GM23248 (cell line): ENCODE results near the gene S100A13. TPM values are rescaled to one million over a fixed set of nuclear protein-coding genes. Genes with fewer than 3 reads are reported as not detected.

Experiments
- DNase-seq: peaks from one replicate; pipeline ENCODE4 v3.0.0-alpha.2; 2015
- H2AFZ ChIP-seq: fragments of 200-600 bp; sonication (generic); 2 replicates; pipeline ENCODE4 v1.6.1; 2016; ENCODE audit warnings: antibody characterized with exemption
- H3F3A ChIP-seq: fragments of 200-600 bp; sonication (generic); 2 replicates; pipeline ENCODE4 v1.6.1; 2016; ENCODE audit warnings: mild to moderate bottlenecking, antibody characterized with exemption, mixed run types; ENCODE audit not compliant: insufficient read depth
- H3K27ac ChIP-seq: fragments of 200-600 bp; sonication (generic); 2 replicates; pipeline ENCODE4 v1.5.1; 2016; ENCODE audit warnings: mild to moderate bottlenecking
- H3K27me3 ChIP-seq: fragments of 200-600 bp; sonication (generic); replicated peaks from 2 replicates; pipeline ENCODE4 v1.6.1; 2016; ENCODE audit warnings: mild to moderate bottlenecking; ENCODE audit not compliant: insufficient read depth
- H3K36me3 ChIP-seq: fragments of 200-600 bp; sonication (generic); 2 replicates; pipeline ENCODE4 v1.6.1; 2016; ENCODE audit warnings: low read depth, mild to moderate bottlenecking
- H3K4me1 ChIP-seq: fragments of 200-600 bp; sonication (generic); 2 replicates; pipeline ENCODE4 v1.6.1; 2016; ENCODE audit warnings: mild to moderate bottlenecking; ENCODE audit not compliant: insufficient read depth
- H3K4me2 ChIP-seq: fragments of 200-600 bp; sonication (generic); one replicate; pipeline ENCODE4 v1.6.1; 2016; ENCODE audit warnings: mild to moderate bottlenecking; ENCODE audit not compliant: unreplicated experiment
- H3K4me3 ChIP-seq: fragments of 200-600 bp; sonication (generic); 2 replicates; pipeline ENCODE4 v1.5.1; 2016; ENCODE audit warnings: mild to moderate bottlenecking
- H3K79me2 ChIP-seq: fragments of 200-600 bp; sonication (generic); 2 replicates; pipeline ENCODE4 v1.6.1; 2016; ENCODE audit warnings: mild to moderate bottlenecking; ENCODE audit not compliant: insufficient read depth
- H3K9ac ChIP-seq: fragments of 200-600 bp; sonication (generic); 2 replicates; pipeline ENCODE4 v1.6.1; 2016; ENCODE audit warnings: mild to moderate bottlenecking
- H3K9me2 ChIP-seq: fragments of 200-600 bp; sonication (generic); 2 replicates; pipeline ENCODE4 v1.6.1; 2016; ENCODE audit warnings: mixed run types, mild to moderate bottlenecking, moderate library complexity; ENCODE audit not compliant: insufficient read depth
- H3K9me3 ChIP-seq: fragments of 200-600 bp; sonication (generic); one replicate; pipeline ENCODE4 v1.6.1; 2017; ENCODE audit warnings: low read depth
- H4K20me1 ChIP-seq: fragments of 200-600 bp; sonication (generic); 2 replicates; pipeline ENCODE4 v1.6.0; 2016; ENCODE audit not compliant: insufficient read depth
- EZH2 ChIP-seq: fragments of 200-600 bp; sonication (generic); IDR thresholded peaks from 2 replicates; pipeline ENCODE4 v1.6.1; 2018; ENCODE audit warnings: antibody characterized with exemption, mild to moderate bottlenecking; ENCODE audit not compliant: insufficient read depth, poor library complexity, severe bottlenecking
- EZH2phosphoT487 ChIP-seq: fragments of 200-600 bp; sonication (generic); IDR thresholded peaks from 2 replicates; pipeline ENCODE4 v1.6.1; 2018; ENCODE audit warnings: antibody characterized with exemption, moderate library complexity, mild to moderate bottlenecking, low read depth; ENCODE audit not compliant: insufficient read depth
- WGBS, 2 experiments: methylation state at CpG; one replicate each; pipeline ENCODE4 v1.1.6; 2015 to 2017; ENCODE audit warnings: low lambda C conversion rate in 2 of 2, low coverage in 1 of 2; ENCODE audit errors: missing lambda C conversion rate in 2 of 2; 5-methylcytosine and 5-hydroxymethylcytosine counted together
- in situ Hi-C: fragments of 300-500 bp; cut with MboI; formaldehyde crosslinking; loops from 2 replicates; pipeline ENCODE4 v1.15.0; 2020
- polyA plus RNA-seq: library from polyadenylated mRNA; unstranded; fragments of >200 nt; fragmentation: Nextera tagmentation; extraction: Ambion mirVana; gene quantifications from 2 replicates; pipeline ENCODE4 v1.2.1, GENCODE V29; 2016
- total RNA-seq: library from RNA; depleted of rRNA; stranded (reverse); fragments of >200 nt; shearing (Covaris generic); gene quantifications from 2 replicates; pipeline ENCODE4 v1.2.3, GENCODE V29; 2014

Gene S100A13
- total and polyA plus RNA-seq, 2 experiments from 2014 or later, result 159 to 552 TPM

DNA sequence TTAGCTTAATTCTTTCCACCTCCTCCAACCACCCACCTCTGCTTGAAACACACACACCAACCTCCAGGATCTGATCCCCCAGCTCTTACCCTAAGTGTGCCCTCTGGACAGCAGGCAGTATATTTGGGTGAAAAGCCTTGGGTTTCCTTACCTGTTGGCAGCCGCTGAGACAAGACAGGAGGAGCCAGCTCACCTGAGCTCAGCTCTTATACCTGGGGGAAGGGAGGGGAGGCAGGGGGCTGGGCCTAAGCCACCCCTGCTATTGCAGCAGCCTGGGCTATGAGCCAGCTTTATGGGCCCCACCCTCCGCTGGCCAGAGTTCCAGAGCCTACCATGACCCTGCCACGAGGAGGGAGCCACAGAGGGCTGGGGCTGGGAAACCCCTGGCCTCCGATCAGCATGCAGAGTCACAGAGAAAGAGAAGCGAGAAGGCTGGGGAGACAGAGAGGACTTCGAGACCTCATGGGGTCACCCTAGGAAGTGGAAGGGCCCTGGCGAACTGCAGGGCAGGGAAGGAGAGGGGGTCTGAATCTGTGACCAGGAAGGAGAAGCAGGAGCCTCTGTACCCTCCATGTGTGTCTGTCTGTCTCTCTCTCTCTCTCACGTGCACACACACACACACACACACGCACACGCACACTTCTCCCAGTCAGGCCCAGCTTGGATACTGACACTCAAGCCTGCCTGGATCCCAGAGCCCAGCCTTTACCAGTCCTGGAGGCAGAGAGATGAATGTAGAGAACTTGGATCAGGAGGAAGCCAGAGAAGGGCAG lies 11.0 kb downstream of the S100A13 start, which contains the start of gene S100A14:
S100A14 (minus strand) TSS at position 182 of the 773 bp plus-strand sequence. CDS start 467 bp downstream, outside the sequence.
- H3K27ac ChIP-seq, result 0 out of 2 replicates have a peak within 1 kb of the TSS, but pooled peaks have one; percentile 46
- H3K9me3 ChIP-seq, result no peaks in the 10 kb centered on the region
- no peaks in the 10 kb centered on the region for H4K20me1 ChIP-seq
- H3K27me3 ChIP-seq, result no peaks in the 10 kb centered on the region
- no peak for TF ChIP-seq EZH2phosphoT487
- TF ChIP-seq EZH2, result no peak
- peaks cover 20% of the 10 kb centered on the region for H3K4me1 ChIP-seq
- peak; percentile 24 for DNase-seq
- H2AFZ ChIP-seq, result no peak within 1 kb of the TSS
- H3K9ac ChIP-seq, result peak within 1 kb of the TSS; percentile 39; the same call in 1 of the 2 replicates
- peaks cover 50% of the 10 kb centered on the region for H3F3A ChIP-seq
- no peak within 1 kb of the TSS for H3K4me3 ChIP-seq
- H3K79me2 ChIP-seq, result peaks cover 23% of the 10 kb centered on the region
- no peak within 1 kb of the TSS for H3K4me2 ChIP-seq
- H3K9me2 ChIP-seq, result no peaks in the 10 kb centered on the region
- H3K36me3 ChIP-seq, result peaks cover 18% of the 10 kb centered on the region
- in situ Hi-C loops, result no loop called here
- 59 to 62% methylated on average over 10 of the region's 10 CpGs for WGBS, 2 experiments

DNA sequence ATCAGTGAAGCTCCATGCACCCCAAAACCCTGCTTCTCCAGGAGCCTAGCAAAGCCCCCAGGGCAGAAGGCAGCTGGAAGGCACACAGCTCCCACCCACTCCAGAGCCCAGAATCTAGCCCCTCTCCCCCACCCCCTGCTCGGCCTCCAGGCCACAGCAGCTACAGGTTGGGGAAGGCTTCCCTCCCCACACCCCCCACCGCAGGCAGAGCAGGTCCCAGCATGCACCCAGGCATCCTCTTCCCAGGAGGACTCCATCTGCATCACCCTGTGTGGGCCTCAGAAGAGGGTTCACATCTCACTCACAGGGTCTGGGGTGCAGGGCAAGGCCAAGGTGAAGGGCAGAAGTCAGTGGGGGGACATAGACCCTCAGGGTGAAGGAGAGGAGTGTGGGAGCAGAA lies 11.9 kb downstream of the S100A13 start:
- Histone ChIP-seq H3F3A (peaks cover 48% of the 10 kb centered on the region), H3K9me3 (no peaks in the 10 kb centered on the region), H3K4me2 (no peak overlapping the region), H3K27ac (no peak overlapping the region), H4K20me1 (no peaks in the 10 kb centered on the region), H3K27me3 (no peaks in the 10 kb centered on the region), H3K9ac (no peak overlapping the region), H3K36me3 (peaks cover 14% of the 10 kb centered on the region), H3K4me1 (peaks cover 24% of the 10 kb centered on the region), H3K79me2 (peaks cover 30% of the 10 kb centered on the region), H3K4me3 (no peak overlapping the region), H3K9me2 (no peaks in the 10 kb centered on the region), H2AFZ (no peak overlapping the region)
- no peak for DNase-seq
- in situ Hi-C loops, result no loop called here
- WGBS, 2 experiments, result 74 to 93% methylated on average over 2 of the region's 2 CpGs
- no peak for TF ChIP-seq EZH2
- no peak for TF ChIP-seq EZH2phosphoT487

DNA sequence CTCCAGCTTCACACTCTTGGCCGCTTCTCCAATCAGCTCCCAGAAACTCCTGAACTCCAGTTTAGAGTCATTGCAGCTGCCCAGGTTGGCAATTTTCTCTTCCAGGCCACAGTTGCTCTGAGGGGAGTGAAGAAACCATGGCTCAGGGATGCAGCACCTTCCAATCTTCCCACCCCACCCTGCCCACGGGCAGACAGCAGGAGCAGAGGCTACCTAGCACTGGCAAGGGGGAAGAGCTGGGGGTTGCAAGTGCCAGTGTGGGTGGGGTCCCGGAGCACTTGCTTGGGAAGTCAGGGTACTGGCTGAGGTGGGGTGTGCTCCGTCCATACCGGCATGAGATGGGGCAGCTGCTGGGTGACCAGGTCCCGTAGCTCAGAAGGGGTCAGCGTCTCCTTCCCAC lies 12.4 kb downstream of the S100A13 start:
- Histone ChIP-seq H3K9ac (no peak overlapping the region), H2AFZ (no peak overlapping the region), H3K27ac (no peak overlapping the region), H3F3A (peaks cover 48% of the 10 kb centered on the region), H3K4me3 (no peak overlapping the region), H3K4me1 (peaks cover 29% of the 10 kb centered on the region), H4K20me1 (no peaks in the 10 kb centered on the region), H3K9me2 (no peaks in the 10 kb centered on the region), H3K27me3 (no peaks in the 10 kb centered on the region), H3K4me2 (no peak overlapping the region), H3K36me3 (peaks cover 9% of the 10 kb centered on the region), H3K9me3 (no peaks in the 10 kb centered on the region), H3K79me2 (peaks cover 35% of the 10 kb centered on the region)
- in situ Hi-C loops, result no loop called here
- DNase-seq, result no peak
- TF ChIP-seq EZH2phosphoT487 (no peak), EZH2 (no peak)
- WGBS, 2 experiments, result 97 to 98% methylated on average over 6 to 7 of the region's 7 CpGs

DNA sequence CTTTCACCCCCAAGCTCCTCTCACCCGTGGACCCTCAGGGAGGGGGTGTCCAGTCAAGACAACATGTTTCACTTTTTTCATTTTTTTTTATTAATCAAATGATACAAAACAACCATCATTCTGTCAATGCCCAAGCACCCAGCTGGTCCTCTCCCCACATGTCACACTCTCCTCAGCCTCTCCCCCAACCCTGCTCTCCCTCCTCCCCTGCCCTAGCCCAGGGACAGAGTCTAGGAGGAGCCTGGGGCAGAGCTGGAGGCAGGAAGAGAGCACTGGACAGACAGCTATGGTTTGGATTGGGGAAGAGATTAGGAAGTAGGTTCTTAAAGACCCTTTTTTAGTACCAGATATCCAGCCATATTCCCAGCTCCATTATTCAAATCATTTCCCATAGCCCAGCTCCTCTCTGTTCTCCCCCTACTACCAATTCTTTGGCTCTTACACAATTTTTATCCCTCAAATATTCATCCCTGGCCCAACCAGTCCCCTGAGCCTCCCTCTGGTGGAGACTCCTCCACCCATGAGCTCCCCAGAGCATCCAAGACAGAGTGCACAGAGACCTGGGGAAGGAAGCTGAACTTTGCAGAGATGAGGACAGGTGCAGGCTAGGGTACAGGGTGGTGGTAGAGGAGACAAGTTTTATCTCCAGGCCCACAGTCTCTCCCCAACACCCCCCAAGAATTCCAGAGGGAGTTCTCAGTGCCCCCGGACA lies 13.0 kb downstream of the S100A13 start:
- H4K20me1 ChIP-seq, result no peaks in the 10 kb centered on the region
- 80 to 86% methylated on average over 1 to 2 of the region's 2 CpGs for WGBS, 2 experiments
- no peak overlapping the region for H3K4me3 ChIP-seq
- DNase-seq, result peak; percentile 36
- no peaks in the 10 kb centered on the region for H3K27me3 ChIP-seq
- H3K9me2 ChIP-seq, result no peaks in the 10 kb centered on the region
- H3K9me3 ChIP-seq, result no peaks in the 10 kb centered on the region
- TF ChIP-seq EZH2phosphoT487 (no peak), EZH2 (no peak)
- 0 out of 2 replicates have a peak, but pooled peaks cover 6% of the 10 kb centered on the region for H3K36me3 ChIP-seq
- H3K27ac ChIP-seq, result no peak overlapping the region
- no peak overlapping the region for H2AFZ ChIP-seq
- H3K79me2 ChIP-seq, result peaks cover 41% of the 10 kb centered on the region
- H3K4me1 ChIP-seq, result peaks cover 35% of the 10 kb centered on the region
- H3K9ac ChIP-seq, result no peak overlapping the region
- H3F3A ChIP-seq, result peaks cover 48% of the 10 kb centered on the region
- in situ Hi-C loops, result no loop called here
- H3K4me2 ChIP-seq, result no peak overlapping the region
